Measurements from ENCODE around the gene LANCL3. TPM values are rescaled to one million over a fixed set of nuclear protein-coding genes. Genes with fewer than 3 reads are reported as not detected.
"Not testable (repeated sequence)": the region's sequence is repeated elsewhere in the genome, so short reads cannot be mapped to it uniquely, and the experiment has no call there.

LANCL3 gene
- total RNA-seq, 1 experiment from 2014 or later: not detected

DNA sequence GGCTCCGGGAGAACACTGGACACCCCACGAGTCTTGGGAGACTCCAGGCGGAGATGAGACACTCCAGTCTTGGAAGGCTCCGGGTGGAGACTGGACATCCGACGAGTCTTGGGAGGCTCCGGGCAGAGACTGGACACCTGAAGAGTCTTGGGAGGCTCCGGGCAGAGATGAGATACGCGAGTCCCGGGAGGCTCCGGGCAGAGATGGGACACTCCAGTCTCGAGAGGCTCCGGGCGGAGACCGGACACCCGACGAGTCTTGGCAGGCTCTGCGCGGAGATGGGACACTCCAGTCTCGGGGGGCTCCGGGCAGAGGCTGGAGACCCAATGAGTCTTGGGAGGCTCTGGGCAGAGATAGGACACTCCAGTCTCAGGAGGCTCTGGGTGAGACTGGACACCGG lies 28.1 kb upstream of the LANCL3 start:
- no peak overlapping the region for H3K27ac Mint-ChIP-seq (ENCODE audit: unreplicated experiment)
- no peaks in the 10 kb centered on the region for H3K36me3 Mint-ChIP-seq (ENCODE audit: insufficient read depth, unreplicated experiment)
- no peaks in the 10 kb centered on the region for H3K9me3 Mint-ChIP-seq (ENCODE audit: unreplicated experiment)
- TF ChIP-seq, protein P1, sequence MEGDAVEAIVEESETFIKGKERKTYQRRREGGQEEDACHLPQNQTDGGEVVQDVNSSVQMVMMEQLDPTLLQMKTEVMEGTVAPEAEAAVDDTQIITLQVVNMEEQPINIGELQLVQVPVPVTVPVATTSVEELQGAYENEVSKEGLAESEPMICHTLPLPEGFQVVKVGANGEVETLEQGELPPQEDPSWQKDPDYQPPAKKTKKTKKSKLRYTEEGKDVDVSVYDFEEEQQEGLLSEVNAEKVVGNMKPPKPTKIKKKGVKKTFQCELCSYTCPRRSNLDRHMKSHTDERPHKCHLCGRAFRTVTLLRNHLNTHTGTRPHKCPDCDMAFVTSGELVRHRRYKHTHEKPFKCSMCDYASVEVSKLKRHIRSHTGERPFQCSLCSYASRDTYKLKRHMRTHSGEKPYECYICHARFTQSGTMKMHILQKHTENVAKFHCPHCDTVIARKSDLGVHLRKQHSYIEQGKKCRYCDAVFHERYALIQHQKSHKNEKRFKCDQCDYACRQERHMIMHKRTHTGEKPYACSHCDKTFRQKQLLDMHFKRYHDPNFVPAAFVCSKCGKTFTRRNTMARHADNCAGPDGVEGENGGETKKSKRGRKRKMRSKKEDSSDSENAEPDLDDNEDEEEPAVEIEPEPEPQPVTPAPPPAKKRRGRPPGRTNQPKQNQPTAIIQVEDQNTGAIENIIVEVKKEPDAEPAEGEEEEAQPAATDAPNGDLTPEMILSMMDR (IDR thresholded peaks at IDR 0.05; ENCODE audit: insufficient read depth in 1 of 2, low read depth in 1 of 2, low read length in 1 of 2, severe bottlenecking in 1 of 2, unreplicated experiment in 1 of 2): no peak
- no peaks in the 10 kb centered on the region for H3K36me3 ChIP-seq (ENCODE audit: control insufficient read depth, insufficient read depth, low read length)
- no TSS peak for BruUV-seq (replicated peaks)
- H3K9me3 ChIP-seq: no peaks in the 10 kb centered on the region
- no peak overlapping the region for H3K4me3 ChIP-seq (ENCODE audit: low read depth, low read length)
- no peaks in the 10 kb centered on the region for H3K4me1 ChIP-seq
- H3K27me3 ChIP-seq (replicated peaks; ENCODE audit: control insufficient read depth, insufficient read depth, low read length): no peaks in the 10 kb centered on the region
- no peak overlapping the region for H3K4me3 Mint-ChIP-seq (ENCODE audit: unreplicated experiment)
- no peak for DNase-seq
- ChIA-PET CTCF (no interaction called here), POLR2A (no interaction called here)
- intact Hi-C loops (cut with micrococcal nuclease; ENCODE audit: unreplicated experiment): no loop called here
- H3K4me1 Mint-ChIP-seq (ENCODE audit: low read depth, unreplicated experiment): no peaks in the 10 kb centered on the region
- H3K27me3 Mint-ChIP-seq (ENCODE audit: insufficient read depth, unreplicated experiment): peaks cover 3% of the 10 kb centered on the region

DNA sequence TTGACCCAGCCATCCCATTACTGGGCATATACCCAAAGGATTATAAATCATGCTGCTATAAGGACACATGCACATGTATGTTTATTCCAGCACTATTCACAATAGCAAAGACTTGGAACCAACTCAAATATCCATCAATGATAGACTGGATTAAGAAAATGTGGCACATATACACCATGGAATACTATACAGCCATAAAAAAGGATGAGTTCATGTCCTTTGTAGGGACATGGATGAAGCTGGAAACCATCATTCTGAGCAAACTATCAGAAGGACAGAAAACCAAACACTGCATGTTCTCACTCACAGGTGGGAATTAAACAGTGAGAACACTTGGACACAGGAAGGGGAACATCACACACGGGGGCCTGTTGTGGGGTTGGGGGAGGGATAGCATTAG lies 26.9 kb upstream of the LANCL3 start:
- POLR2A ChIA-PET; H3K36me3 Mint-ChIP-seq (ENCODE audit: insufficient read depth, unreplicated experiment); H3K27me3 Mint-ChIP-seq (ENCODE audit: insufficient read depth, unreplicated experiment); H3K4me3 Mint-ChIP-seq (ENCODE audit: unreplicated experiment); H3K36me3 ChIP-seq (ENCODE audit: control insufficient read depth, insufficient read depth, low read length); H3K9me3 ChIP-seq; CTCF ChIA-PET; H3K9me3 Mint-ChIP-seq (ENCODE audit: unreplicated experiment); intact Hi-C loops (cut with micrococcal nuclease; ENCODE audit: unreplicated experiment); BruUV-seq (replicated peaks); H3K4me3 ChIP-seq (ENCODE audit: low read depth, low read length); H3K4me1 Mint-ChIP-seq (ENCODE audit: low read depth, unreplicated experiment); DNase-seq; H3K27ac Mint-ChIP-seq (ENCODE audit: unreplicated experiment); H3K27me3 ChIP-seq (replicated peaks; ENCODE audit: control insufficient read depth, insufficient read depth, low read length); H3K4me1 ChIP-seq: not testable (repeated sequence)

DNA sequence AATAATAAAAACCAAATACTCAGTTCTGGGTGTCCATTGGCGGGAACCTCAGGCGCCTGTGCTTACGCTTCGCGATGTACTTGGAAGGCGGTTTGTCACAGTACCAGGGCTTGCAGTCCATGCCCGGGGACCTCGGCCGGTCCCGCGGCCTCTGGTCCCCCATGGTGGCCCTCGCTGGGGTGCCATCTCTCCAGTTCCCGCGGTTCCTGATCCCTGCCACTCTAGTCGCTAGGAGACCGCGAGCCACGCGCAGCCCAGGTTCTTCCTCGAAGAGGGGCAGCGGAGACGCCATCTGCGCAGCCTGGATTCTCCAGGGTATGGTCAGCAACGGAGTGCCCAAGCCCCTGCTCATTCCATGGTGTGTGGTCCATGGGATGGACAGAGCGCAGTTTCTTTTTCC lies 26.4 kb upstream of the LANCL3 start:
- no peak for DNase-seq
- H3K4me3 ChIP-seq (ENCODE audit: low read depth, low read length): no peak overlapping the region
- Mint-ChIP-seq H3K4me3 (ENCODE audit: unreplicated experiment) (no peak overlapping the region), H3K36me3 (ENCODE audit: insufficient read depth, unreplicated experiment) (no peaks in the 10 kb centered on the region), H3K27me3 (ENCODE audit: insufficient read depth, unreplicated experiment) (peaks cover 3% of the 10 kb centered on the region), H3K9me3 (ENCODE audit: unreplicated experiment) (no peaks in the 10 kb centered on the region), H3K27ac (ENCODE audit: unreplicated experiment) (no peak overlapping the region), H3K4me1 (ENCODE audit: low read depth, unreplicated experiment) (no peaks in the 10 kb centered on the region)
- CTCF ChIA-PET: no interaction called here
- H3K4me1 ChIP-seq: no peaks in the 10 kb centered on the region
- TF ChIP-seq, protein P1 (IDR thresholded peaks at IDR 0.05; ENCODE audit: insufficient read depth in 1 of 2, low read depth in 1 of 2, low read length in 1 of 2, severe bottlenecking in 1 of 2, unreplicated experiment in 1 of 2): no peak
- no peaks in the 10 kb centered on the region for H3K36me3 ChIP-seq (ENCODE audit: control insufficient read depth, insufficient read depth, low read length)
- BruUV-seq (replicated peaks): no TSS peak
- POLR2A ChIA-PET: no interaction called here
- no peaks in the 10 kb centered on the region for H3K9me3 ChIP-seq
- intact Hi-C loops (cut with micrococcal nuclease; ENCODE audit: unreplicated experiment): no loop called here
- no peaks in the 10 kb centered on the region for H3K27me3 ChIP-seq (replicated peaks; ENCODE audit: control insufficient read depth, insufficient read depth, low read length)

DNA sequence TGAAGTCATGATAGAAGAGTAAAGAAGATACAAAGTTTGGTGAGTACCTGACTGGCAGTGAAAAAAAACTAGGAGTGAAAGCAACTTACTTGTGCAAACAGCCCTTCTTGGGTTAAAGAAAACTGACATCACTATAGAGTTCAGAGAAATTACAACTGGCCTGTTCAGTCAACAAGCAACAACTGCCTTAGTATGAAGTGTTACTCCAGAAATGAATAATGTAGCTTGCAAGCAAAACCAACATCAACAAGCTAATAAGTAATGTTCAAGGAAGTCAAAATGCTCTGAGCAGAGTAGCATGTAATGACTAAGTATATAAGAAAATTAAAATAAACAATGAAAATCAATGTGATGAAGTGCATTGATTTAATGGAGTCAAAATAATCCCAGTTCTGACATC lies 21.8 kb upstream of the LANCL3 start:
- CTCF ChIA-PET; H3K9me3 Mint-ChIP-seq (ENCODE audit: unreplicated experiment); H3K36me3 ChIP-seq (ENCODE audit: control insufficient read depth, insufficient read depth, low read length); H3K9me3 ChIP-seq; H3K4me1 Mint-ChIP-seq (ENCODE audit: low read depth, unreplicated experiment); DNase-seq; H3K27me3 ChIP-seq (replicated peaks; ENCODE audit: control insufficient read depth, insufficient read depth, low read length); H3K27me3 Mint-ChIP-seq (ENCODE audit: insufficient read depth, unreplicated experiment); H3K27ac Mint-ChIP-seq (ENCODE audit: unreplicated experiment); H3K4me3 Mint-ChIP-seq (ENCODE audit: unreplicated experiment); H3K4me3 ChIP-seq (ENCODE audit: low read depth, low read length); H3K4me1 ChIP-seq; intact Hi-C loops (cut with micrococcal nuclease; ENCODE audit: unreplicated experiment); BruUV-seq (replicated peaks); H3K36me3 Mint-ChIP-seq (ENCODE audit: insufficient read depth, unreplicated experiment); POLR2A ChIA-PET: not testable (repeated sequence)

Data from Caco-2 (cell line).